ENCODE results near the gene SLC28A3.

SLC28A3 gene

GRCh38 chr9:84338792-84339191 lies 1.8 kb downstream of the SLC28A3 start:
- no peak for DNase-seq

- no peak for DNase-seq
These were observed 3.3 kb downstream of the SLC28A3 start for GRCh38 chr9:84337252-84337651.

GRCh38 chr9:84331119-84331809 lies 9.3 kb downstream of the SLC28A3 start:
- no peak for DNase-seq

DNA sequence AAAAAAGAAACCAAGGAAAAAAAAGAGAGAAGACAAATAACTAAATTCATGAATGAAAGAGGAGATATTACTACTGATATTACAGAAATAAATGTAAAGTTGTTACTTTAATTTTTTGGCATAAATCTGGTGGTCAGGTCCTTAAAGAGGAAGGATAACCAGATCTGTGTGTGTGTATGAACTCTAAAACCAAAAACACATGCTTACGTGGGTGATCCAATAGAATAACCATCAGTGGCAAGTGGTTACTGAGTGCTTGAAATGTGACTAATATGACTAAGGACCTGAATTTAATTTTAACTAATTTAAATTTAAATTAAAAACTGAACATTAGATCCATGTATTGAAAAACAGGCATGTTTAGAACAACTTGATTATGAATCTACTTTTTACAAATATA lies 10.3 kb downstream of the SLC28A3 start:
- DNase-seq, result no peak

DNA sequence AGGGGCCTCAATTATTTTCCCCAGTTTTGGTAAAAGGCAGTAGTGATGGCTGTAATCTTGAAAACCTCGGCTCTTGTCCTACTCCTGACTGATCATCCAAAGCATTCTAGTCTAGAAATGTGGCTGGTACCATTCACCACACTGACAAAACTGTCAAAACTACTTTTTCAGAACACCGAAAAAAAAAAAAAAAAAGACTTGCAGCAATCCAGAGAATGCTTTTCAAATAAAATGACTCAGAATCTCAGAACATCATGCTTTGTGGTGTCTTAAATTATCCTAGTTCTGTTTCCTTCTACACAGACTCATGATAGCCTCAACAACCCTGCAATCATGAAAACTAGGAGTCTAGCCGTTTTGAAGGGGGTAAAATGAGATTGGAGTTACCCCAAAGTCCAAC lies 13.4 kb downstream of the SLC28A3 start:
- DNase-seq, result no peak

DNA sequence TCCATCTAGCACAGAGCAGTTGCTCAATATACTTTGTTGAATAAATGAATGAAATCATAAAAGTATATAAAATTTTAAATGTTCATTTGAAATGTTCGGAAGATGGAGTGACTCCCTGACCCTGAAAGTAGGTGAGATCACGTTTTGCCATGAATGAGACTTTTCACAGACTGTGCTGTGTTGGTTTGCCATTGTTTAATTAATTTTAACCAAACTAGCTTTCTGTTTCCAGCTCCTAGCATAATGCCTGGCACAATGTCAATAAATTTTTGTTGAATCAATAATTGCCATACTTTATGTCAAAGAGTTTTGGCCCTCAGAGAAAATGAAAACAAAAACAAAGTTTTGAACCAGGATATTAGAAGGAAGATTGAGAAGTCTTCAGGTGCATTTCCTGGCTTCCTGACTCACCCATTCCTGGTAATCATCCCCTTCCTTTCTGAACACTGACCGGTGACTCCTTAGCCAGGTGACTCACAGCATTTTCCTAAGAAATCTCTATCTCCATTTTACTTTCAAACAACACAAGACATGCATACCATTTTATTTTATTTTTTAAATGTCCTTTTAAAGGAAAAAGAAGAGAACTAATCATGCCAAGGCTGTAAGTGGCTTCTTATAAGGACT lies 15.1 kb downstream of the SLC28A3 start:
- no peak for DNase-seq

DNA sequence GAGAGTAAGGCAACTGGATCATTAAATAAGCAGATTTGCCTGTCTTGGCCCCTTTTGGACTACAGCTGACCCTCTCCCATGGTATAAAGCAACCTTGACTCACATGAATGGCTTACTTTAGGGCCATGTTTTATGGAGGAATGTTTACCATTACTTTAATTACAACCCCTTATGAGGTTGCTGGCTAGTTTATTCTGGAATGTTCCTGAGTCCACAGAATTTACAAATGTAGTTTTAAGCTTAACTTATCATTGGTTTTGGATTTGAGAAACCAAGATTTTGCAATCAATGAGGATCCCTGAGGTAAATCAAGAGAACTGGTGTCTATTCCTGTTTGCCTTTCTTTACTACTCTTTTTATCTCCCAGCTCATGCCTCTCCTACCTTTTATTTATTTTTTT lies 15.7 kb downstream of the SLC28A3 start:
- no peak for DNase-seq

- DNase-seq, result no peak
These were observed 16.7 kb downstream of the SLC28A3 start for GRCh38 chr9:84323858-84324257.

GRCh38 chr9:84322828-84323227 lies 17.7 kb downstream of the SLC28A3 start:
- DNase-seq, result no peak

DNA sequence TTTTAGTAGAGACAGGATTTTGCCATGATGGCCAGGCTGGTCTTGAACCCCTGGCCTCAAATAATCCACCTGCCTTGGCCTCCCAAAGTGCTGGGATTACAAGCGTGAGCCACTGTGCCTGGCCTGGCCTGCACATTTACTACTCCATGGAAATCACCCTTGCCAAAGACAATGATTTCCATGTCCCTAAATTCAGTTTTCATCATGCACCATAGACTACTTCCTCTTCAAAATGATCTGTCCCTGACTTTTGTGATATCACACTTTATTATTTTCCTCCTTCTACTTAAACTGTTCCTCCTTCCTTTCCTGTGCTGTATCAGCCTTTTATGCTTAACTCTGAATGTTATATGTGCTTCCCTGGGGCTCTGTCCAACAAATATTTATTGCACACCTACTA lies 20.3 kb downstream of the SLC28A3 start:
- no peak for DNase-seq

DNA sequence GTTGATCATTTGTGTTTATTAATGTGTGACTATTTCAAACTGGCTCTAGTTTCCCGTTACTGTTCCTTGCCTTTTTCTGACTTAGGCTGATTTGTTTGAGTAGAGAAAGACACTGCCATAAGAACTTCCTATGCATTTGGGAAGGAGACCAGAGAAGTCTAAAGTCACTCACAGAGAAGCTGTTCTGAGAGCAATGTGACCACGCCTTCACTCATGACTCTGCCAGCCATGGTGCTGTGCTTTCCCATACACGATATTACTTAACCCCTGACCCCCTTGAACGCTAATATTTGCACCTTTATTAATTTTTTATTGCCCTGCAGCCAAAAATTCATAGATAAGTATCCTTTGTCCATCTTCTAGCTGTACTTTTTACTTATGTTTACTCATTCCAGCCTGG lies 20.9 kb downstream of the SLC28A3 start:
- no peak for DNase-seq

GRCh38 chr9:84318981-84319380 lies 21.6 kb downstream of the SLC28A3 start:
- DNase-seq, result no peak

DNA sequence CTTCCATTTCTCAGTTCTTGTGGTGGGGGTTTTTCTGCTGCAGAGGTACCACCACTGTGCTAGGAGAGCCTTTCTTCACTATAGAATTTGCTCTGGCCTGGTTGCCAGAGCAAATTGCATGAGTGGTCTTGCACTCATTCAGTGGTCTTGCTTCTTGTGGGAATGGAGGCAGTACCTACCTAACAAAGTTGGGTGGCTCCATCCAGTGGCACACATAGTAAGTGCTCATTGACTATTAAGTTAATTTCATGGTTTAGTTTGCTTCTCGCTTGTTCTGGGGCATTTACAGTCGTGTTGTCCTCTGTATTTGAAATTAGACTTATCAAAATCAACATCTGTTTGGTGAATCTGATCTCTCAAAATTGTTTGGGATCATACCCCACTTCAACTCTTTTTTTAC lies 23.0 kb downstream of the SLC28A3 start:
- DNase-seq, result no peak

DNA sequence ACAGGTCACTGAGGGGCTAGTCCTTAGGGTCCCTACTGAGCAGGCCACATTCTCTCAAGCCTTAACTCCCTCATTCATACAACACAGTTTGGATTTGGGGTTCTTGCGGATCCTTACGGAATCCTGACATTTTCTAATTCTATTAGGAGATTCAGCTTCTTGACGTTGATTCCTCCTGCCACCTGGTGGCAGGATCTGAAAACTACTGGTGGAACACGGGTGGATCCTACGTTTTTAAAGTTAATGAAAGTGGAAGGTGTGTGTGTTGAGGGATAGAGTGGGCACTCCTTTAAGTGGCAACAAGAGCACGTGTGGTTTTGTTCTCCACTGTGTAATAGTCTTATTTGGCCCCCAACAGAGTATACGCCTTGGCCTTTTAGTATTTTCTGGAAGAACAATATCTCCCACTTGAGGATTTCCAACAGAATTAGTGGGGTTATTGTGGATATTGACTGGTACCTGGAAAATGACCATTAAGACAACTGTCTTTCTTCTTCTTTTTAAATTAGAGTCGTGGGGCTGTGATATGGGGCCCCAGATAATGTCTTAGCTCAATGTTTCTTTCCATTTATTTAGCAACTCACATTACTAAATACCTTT lies 25.2 kb downstream of the SLC28A3 start:
- DNase-seq, result peak; percentile 57

GRCh38 chr9:84314306-84314705 lies 26.3 kb downstream of the SLC28A3 start:
- no peak for DNase-seq

DNA sequence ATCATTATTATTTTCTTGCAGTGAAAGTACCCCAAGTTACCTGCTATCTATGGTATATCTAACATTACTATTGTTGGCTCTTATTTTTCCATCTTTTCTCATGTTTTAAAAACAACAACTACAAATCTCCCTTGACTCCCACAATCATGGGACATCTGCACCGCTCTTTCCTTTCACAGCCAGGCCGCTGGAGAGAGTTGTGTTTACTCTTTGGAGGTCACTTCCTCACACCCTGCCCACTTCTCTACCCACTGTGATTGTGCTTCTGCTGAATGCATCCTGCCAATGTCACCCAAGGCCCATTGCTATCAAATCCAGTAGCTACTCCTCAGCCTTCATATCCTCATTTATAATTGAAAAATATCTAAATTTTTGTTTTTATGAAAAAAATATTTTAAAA lies 29.7 kb downstream of the SLC28A3 start:
- no peak for DNase-seq

GRCh38 chr9:84305497-84306131 lies 34.9 kb downstream of the SLC28A3 start:
- no peak for DNase-seq

DNA sequence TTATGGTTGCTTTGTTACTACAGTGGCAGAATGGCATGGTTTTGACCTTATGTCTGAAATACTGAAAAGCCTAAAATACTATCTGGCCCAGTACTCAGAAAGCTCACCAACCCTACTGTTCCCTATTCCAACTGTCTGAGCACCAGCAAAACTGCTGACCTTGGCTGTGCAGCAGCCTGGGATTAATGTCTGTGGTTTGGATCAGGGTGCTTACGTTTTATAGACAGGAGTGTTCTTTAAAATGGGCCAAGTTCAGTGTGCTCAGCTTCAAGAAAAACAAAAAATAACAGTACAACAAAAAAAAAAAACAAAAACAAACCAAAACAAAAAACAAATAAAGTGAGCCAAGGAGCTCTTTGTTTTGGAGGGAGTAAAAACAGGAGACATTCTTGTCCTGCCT lies 36.4 kb downstream of the SLC28A3 start:
- DNase-seq, result no peak

DNA sequence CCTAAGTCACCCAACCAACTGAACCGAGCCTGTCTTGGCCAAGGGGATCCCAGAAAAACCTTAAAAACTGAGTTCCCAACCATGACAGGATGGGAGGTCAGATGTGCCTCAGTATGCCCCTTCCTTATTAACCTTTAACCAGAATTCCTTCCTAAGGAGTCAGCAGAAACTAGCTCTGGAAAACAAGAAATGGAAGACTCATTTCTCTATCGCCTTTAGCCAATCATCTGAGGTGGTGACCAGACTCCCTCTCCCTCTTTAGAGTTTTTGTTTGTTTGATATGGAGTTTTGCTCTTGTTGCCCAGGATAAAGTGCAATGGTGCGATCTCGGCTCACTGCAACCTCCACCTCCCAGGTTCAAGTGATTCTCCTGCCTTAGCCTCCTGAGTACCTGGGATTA lies 37.5 kb downstream of the SLC28A3 start:
- DNase-seq, result no peak

DNA sequence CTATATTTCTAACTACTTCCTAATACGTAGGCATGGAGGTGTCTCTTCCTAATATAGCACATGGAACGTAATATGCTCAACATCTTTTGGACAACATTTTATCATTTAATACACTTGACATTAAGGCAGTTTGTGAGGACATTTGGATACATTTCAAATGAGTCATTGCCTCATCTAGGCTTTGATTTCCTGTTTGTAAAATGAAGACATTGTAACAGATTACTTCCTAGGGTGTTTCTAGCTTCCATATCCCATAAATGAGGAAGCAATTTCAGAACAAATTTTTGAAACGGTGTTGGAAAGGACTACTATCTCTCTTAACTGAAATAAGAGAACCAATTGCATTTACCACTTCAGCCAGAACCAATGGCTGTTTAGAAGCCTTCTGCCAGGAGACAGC lies 38.7 kb downstream of the SLC28A3 start:
- DNase-seq, result no peak

DNA sequence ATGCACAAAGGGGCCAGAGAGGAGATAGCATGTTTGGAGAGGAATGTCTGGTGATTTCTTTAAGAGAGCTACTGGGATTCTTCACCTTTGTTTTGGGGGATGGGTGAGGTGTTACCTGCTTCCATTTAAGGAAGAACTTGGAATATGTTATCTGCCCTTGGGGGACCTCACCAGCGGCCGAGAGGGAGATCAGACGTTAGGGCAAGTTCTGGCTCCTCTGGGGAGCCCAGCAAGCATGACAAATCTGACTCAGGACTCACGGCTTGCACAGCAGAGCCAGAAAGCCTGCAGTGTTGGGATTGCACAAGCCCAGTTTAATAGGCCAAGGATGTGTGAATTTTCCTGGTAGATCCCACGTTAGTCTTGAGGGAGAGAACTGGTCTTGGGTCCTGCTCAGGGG lies 40.3 kb downstream of the SLC28A3 start:
- DNase-seq, result no peak

GRCh38 chr9:84297162-84297821 lies 43.3 kb downstream of the SLC28A3 start:
- DNase-seq, result no peak

- DNase-seq, result no peak
These were observed 44.3 kb downstream of the SLC28A3 start for GRCh38 chr9:84296146-84296843.

All from retina (tissue), 1 donor.